ENCODE results near the gene TRAF3IP3. TPM values are rescaled to one million over a fixed set of nuclear protein-coding genes. Genes with fewer than 3 reads are reported as not detected.

Gene TRAF3IP3
- total and polyA plus RNA-seq, 2 of the 13 experiments (the other 11 are each of a cell fraction or from before 2014, with no cell fraction given): not detected

DNA sequence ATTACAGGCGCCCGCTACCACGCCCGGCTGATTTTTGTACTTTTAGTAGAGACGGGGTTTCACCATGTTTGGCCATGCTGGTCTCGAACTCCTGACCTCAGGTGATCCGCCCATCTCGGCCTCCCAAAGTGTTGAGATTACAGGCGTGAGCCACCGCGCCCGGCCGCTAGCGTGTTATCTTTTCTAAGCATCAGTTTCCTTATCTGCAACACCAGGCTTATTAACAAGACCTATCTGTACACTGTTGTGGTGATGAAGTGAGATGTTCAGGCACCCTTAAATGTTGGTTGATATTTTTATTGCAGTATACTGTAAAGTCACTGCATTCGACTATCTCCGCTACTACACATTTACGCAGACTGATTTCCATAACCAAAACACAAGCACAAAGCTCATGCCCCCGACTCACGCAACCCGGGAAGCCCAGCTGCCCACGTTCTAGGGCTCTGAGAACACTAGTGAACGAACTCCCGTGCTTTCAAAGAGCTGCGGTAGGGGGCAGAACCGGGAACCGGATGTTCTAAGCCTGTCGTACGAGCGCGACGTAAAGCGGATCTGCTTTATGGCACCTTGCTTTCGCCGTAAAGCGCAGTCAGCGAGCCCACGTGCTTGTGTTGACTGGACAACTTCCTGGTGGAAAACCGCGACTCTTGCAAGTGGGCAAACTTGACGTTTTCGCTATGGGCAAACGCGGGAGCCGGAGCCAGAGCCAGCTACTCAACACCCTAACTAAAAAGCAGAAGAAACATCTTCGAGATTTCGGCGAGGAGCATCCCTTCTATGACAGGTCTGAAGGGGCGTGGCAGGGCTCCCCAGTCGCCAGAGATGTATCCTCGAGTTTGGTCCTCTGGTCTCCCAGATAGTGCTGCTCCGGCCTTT lies 71.8 kb downstream of the TRAF3IP3 start, which contains the start of gene UTP25 (continued):
- TF ChIP-seq, protein P1, sequence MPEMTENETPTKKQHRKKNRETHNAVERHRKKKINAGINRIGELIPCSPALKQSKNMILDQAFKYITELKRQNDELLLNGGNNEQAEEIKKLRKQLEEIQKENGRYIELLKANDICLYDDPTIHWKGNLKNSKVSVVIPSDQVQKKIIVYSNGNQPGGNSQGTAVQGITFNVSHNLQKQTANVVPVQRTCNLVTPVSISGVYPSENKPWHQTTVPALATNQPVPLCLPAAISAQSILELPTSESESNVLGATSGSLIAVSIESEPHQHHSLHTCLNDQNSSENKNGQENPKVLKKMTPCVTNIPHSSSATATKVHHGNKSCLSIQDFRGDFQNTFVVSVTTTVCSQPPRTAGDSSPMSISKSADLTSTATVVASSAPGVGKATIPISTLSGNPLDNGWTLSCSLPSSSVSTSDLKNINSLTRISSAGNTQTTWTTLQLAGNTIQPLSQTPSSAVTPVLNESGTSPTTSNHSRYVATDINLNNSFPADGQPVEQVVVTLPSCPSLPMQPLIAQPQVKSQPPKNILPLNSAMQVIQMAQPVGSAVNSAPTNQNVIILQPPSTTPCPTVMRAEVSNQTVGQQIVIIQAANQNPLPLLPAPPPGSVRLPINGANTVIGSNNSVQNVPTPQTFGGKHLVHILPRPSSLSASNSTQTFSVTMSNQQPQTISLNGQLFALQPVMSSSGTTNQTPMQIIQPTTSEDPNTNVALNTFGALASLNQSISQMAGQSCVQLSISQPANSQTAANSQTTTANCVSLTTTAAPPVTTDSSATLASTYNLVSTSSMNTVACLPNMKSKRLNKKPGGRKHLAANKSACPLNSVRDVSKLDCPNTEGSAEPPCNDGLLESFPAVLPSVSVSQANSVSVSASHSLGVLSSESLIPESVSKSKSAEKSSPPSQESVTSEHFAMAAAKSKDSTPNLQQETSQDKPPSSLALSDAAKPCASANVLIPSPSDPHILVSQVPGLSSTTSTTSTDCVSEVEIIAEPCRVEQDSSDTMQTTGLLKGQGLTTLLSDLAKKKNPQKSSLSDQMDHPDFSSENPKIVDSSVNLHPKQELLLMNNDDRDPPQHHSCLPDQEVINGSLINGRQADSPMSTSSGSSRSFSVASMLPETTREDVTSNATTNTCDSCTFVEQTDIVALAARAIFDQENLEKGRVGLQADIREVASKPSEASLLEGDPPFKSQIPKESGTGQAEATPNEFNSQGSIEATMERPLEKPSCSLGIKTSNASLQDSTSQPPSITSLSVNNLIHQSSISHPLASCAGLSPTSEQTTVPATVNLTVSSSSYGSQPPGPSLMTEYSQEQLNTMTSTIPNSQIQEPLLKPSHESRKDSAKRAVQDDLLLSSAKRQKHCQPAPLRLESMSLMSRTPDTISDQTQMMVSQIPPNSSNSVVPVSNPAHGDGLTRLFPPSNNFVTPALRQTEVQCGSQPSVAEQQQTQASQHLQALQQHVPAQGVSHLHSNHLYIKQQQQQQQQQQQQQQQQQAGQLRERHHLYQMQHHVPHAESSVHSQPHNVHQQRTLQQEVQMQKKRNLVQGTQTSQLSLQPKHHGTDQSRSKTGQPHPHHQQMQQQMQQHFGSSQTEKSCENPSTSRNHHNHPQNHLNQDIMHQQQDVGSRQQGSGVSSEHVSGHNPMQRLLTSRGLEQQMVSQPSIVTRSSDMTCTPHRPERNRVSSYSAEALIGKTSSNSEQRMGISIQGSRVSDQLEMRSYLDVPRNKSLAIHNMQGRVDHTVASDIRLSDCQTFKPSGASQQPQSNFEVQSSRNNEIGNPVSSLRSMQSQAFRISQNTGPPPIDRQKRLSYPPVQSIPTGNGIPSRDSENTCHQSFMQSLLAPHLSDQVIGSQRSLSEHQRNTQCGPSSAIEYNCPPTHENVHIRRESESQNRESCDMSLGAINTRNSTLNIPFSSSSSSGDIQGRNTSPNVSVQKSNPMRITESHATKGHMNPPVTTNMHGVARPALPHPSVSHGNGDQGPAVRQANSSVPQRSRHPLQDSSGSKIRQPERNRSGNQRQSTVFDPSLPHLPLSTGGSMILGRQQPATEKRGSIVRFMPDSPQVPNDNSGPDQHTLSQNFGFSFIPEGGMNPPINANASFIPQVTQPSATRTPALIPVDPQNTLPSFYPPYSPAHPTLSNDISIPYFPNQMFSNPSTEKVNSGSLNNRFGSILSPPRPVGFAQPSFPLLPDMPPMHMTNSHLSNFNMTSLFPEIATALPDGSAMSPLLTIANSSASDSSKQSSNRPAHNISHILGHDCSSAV (CRISPR knock-in tag; IDR thresholded peaks at IDR 0.05; ENCODE audit: borderline replicate concordance): peak; percentile 79; the same call in 1 of the 2 replicates
- TF ChIP-seq ZNF772 (CRISPR knock-in tag; IDR thresholded peaks at IDR 0.05): peak; percentile 79; the same call in 1 of the 2 replicates
- no peak for TF ChIP-seq TCF7 (IDR thresholded peaks at IDR 0.05; ENCODE audit: low read depth)
- TF ChIP-seq ZNF564 (CRISPR knock-in tag; IDR thresholded peaks at IDR 0.05): no peak
- TF ChIP-seq, protein P2, sequence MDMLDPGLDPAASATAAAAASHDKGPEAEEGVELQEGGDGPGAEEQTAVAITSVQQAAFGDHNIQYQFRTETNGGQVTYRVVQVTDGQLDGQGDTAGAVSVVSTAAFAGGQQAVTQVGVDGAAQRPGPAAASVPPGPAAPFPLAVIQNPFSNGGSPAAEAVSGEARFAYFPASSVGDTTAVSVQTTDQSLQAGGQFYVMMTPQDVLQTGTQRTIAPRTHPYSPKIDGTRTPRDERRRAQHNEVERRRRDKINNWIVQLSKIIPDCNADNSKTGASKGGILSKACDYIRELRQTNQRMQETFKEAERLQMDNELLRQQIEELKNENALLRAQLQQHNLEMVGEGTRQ (IDR thresholded peaks at IDR 0.05; ENCODE audit: low read depth, low read length): peak; percentile 50; the same call in 1 of the 2 replicates
- TF ChIP-seq, protein P2 (CRISPR knock-in tag; IDR thresholded peaks at IDR 0.05; ENCODE audit: borderline replicate concordance): peak; percentile 80; the same call in 1 of the 2 replicates
- TF ChIP-seq ASH2L (IDR thresholded peaks at IDR 0.05; ENCODE audit: insufficient read length, low read depth, low read length): peak; percentile 64
- TF ChIP-seq, protein P3, sequence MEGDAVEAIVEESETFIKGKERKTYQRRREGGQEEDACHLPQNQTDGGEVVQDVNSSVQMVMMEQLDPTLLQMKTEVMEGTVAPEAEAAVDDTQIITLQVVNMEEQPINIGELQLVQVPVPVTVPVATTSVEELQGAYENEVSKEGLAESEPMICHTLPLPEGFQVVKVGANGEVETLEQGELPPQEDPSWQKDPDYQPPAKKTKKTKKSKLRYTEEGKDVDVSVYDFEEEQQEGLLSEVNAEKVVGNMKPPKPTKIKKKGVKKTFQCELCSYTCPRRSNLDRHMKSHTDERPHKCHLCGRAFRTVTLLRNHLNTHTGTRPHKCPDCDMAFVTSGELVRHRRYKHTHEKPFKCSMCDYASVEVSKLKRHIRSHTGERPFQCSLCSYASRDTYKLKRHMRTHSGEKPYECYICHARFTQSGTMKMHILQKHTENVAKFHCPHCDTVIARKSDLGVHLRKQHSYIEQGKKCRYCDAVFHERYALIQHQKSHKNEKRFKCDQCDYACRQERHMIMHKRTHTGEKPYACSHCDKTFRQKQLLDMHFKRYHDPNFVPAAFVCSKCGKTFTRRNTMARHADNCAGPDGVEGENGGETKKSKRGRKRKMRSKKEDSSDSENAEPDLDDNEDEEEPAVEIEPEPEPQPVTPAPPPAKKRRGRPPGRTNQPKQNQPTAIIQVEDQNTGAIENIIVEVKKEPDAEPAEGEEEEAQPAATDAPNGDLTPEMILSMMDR (CRISPR knock-in tag; IDR thresholded peaks at IDR 0.05): peak; percentile 88
- TF ChIP-seq ZNF672 (CRISPR knock-in tag; IDR thresholded peaks at IDR 0.05): no peak
- TF ChIP-seq POLR2AphosphoS5 (IDR thresholded peaks at IDR 0.05; ENCODE audit: low read depth, low read length): peak; percentile 89
- TF ChIP-seq, protein P4, sequence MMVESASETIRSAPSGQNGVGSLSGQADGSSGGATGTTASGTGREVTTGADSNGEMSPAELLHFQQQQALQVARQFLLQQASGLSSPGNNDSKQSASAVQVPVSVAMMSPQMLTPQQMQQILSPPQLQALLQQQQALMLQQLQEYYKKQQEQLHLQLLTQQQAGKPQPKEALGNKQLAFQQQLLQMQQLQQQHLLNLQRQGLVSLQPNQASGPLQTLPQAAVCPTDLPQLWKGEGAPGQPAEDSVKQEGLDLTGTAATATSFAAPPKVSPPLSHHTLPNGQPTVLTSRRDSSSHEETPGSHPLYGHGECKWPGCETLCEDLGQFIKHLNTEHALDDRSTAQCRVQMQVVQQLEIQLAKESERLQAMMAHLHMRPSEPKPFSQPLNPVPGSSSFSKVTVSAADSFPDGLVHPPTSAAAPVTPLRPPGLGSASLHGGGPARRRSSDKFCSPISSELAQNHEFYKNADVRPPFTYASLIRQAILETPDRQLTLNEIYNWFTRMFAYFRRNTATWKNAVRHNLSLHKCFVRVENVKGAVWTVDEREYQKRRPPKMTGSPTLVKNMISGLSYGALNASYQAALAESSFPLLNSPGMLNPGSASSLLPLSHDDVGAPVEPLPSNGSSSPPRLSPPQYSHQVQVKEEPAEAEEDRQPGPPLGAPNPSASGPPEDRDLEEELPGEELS (CRISPR knock-in tag; IDR thresholded peaks at IDR 0.05): peak; percentile 55; the same call in 1 of the 2 replicates
- TF ChIP-seq ZNF136 (CRISPR knock-in tag; IDR thresholded peaks at IDR 0.05; ENCODE audit: low read depth): peak; percentile 74
- TF ChIP-seq ZNF101 (CRISPR knock-in tag; IDR thresholded peaks at IDR 0.05; ENCODE audit: borderline replicate concordance, low read depth): 0 out of 2 replicates have a peak, but pooled peaks have one; percentile 45

Data from HepG2 (cell line).